WTC11 (cell line): ENCODE measurements around the gene POLR1H. TPM values are rescaled to one million over a fixed set of nuclear protein-coding genes. Genes with fewer than 3 reads are reported as not detected.
A peak's percentile ranks its signal among the peaks of the same experiment; 100 is the strongest.

ENCODE experiments used
- ARID4B ChIP-seq: sonication (generic); formaldehyde crosslinking; IDR thresholded peaks from 2 replicates; pipeline ENCODE4 v1.8.0; 2023; ENCODE audit warnings: missing genetic modification reagents, mild to moderate bottlenecking, borderline replicate concordance
- ATF2 ChIP-seq: sonication (generic); formaldehyde crosslinking; IDR thresholded peaks from 2 replicates; pipeline ENCODE4 v1.8.1; 2022; ENCODE audit warnings: low read depth, missing genetic modification reagents, borderline replicate concordance
- CREM ChIP-seq: sonication (generic); formaldehyde crosslinking; IDR thresholded peaks from 2 replicates; pipeline ENCODE4 v1.8.1; 2022; ENCODE audit warnings: mild to moderate bottlenecking, missing genetic modification reagents, moderate library complexity
- E2F4 ChIP-seq: sonication (generic); formaldehyde crosslinking; IDR thresholded peaks from 2 replicates; pipeline ENCODE4 v1.8.1; 2022; ENCODE audit warnings: low read depth, mild to moderate bottlenecking, moderate library complexity, missing genetic modification reagents, borderline replicate concordance
- ELF4 ChIP-seq: sonication (generic); formaldehyde crosslinking; IDR thresholded peaks from 2 replicates; pipeline ENCODE4 v1.8.1; 2022; ENCODE audit warnings: low read depth, mild to moderate bottlenecking, moderate library complexity, missing genetic modification reagents
- ETV6 ChIP-seq: sonication (generic); formaldehyde crosslinking; IDR thresholded peaks from 2 replicates; pipeline ENCODE4 v1.8.1; 2022; ENCODE audit warnings: mild to moderate bottlenecking, missing genetic modification reagents
- FOXK1 ChIP-seq: sonication (generic); formaldehyde crosslinking; IDR thresholded peaks from 2 replicates; pipeline ENCODE4 v1.8.0; 2022; ENCODE audit warnings: mild to moderate bottlenecking, moderate library complexity, missing genetic modification reagents
- FOXP1 ChIP-seq: sonication (generic); formaldehyde crosslinking; IDR thresholded peaks from 2 replicates; pipeline ENCODE4 v1.8.0; 2022; ENCODE audit warnings: missing genetic modification reagents, mild to moderate bottlenecking, moderate library complexity, borderline replicate concordance
- GABPB1 ChIP-seq: sonication (generic); formaldehyde crosslinking; IDR thresholded peaks from 2 replicates; pipeline ENCODE4 v1.8.1; 2023; ENCODE audit warnings: mild to moderate bottlenecking, missing genetic modification reagents
- IRF2 ChIP-seq: sonication (generic); formaldehyde crosslinking; IDR thresholded peaks from 2 replicates; pipeline ENCODE4 v1.8.0; 2022; ENCODE audit warnings: low read depth, missing genetic modification reagents, borderline replicate concordance
- MAX ChIP-seq: sonication (generic); formaldehyde crosslinking; IDR thresholded peaks from 2 replicates; pipeline ENCODE4 v1.8.0; 2022; ENCODE audit warnings: mild to moderate bottlenecking, missing genetic modification reagents
- MYBL2 ChIP-seq: sonication (generic); formaldehyde crosslinking; IDR thresholded peaks from 2 replicates; pipeline ENCODE4 v1.8.1; 2023; ENCODE audit warnings: mild to moderate bottlenecking, moderate library complexity, missing genetic modification reagents
- NFE2L1 ChIP-seq: sonication (generic); formaldehyde crosslinking; IDR thresholded peaks from 2 replicates; pipeline ENCODE4 v1.8.1; 2023; ENCODE audit warnings: missing genetic modification reagents
- PRRX2 ChIP-seq: fragments of 250-450 bp; sonication (Bioruptor Pico); IDR thresholded peaks from 2 replicates; pipeline ENCODE4 v1.8.0; 2021; ENCODE audit warnings: mild to moderate bottlenecking
- SP1 ChIP-seq: sonication (generic); formaldehyde crosslinking; conservative IDR thresholded peaks from 2 replicates; pipeline ENCODE4 v1.8.1; 2022; ENCODE audit warnings: missing genetic modification reagents
- USF2 ChIP-seq: sonication (generic); formaldehyde crosslinking; IDR thresholded peaks from 2 replicates; pipeline ENCODE4 v1.8.1; 2023; ENCODE audit warnings: mild to moderate bottlenecking, missing genetic modification reagents, moderate library complexity
- total RNA-seq: library from RNA; stranded (reverse); gene quantifications from 3 replicates; pipeline ENCODE4 v1.2.3, GENCODE V29; 2021
- TF ChIP-seq, protein P1 (sequence below): fragments of 250-450 bp; sonication (Bioruptor Pico); IDR thresholded peaks from 2 replicates; pipeline ENCODE4 v2.1.2; 2022; ENCODE audit warnings: mild to moderate bottlenecking, moderate library complexity

The POLR1H gene
- total RNA-seq, 1 experiment from 2014 or later: 38.8 TPM

DNA sequence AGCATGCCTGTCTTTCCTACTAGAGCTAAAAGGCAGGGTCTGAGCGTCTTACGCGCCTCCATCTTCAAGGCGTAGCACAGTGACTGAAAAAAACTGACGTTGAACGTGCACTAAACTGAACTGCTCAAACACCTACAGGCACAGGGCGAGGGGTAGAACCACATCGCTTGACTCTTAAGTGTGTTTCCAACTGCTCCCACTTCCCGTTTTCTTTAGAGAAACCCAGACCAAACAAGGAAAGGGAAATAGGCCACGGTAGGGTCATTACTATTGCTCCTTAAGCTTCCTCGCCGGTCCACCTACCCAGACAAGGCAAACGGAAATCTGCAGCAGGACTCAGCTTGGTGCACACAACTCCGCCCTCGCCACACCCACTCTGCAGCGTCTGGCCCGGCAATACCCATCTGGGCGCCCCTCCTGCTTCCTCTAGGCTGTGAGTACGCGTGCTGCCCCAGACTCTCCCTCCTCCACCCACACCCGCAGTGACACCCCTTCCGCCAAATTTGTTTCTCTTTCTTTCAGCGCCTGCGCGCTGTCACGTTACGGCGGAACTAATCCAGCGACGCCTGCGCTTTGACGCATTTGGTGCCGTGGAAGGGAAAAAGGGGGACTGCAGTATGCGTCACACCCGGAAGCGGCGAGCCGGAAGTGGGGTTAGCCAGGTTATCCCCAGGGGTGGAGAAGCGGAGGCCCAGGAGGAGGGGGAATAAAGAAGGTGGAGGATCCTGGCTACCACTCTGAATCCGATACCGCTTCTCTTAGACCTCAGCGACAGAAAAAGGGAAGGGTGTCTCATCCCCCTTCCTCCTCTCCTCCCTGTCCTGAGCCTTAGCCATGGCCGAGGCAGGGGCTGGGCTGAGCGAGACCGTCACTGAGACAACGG, 5.8 kb downstream of the POLR1H start, which contains the start of gene PPP1R11 (continued):
- TF ChIP-seq ARID4B (CRISPR knock-in tag) (0 out of 2 replicates have a peak, but pooled peaks have one; percentile 43), FOXP1 (CRISPR knock-in tag) (peak; percentile 54; the same call in 1 of the 2 replicates), USF2 (CRISPR knock-in tag) (no peak), ATF2 (CRISPR knock-in tag) (no peak), E2F4 (CRISPR knock-in tag) (no peak), ETV6 (CRISPR knock-in tag) (peak; percentile 95), FOXK1 (CRISPR knock-in tag) (peak; percentile 87; the same call in 1 of the 2 replicates), MYBL2 (CRISPR knock-in tag) (no peak), MAX (peak; percentile 83), IRF2 (CRISPR knock-in tag) (no peak), NFE2L1 (CRISPR knock-in tag) (0 out of 2 replicates have a peak, but pooled peaks have one; percentile 37), ELF4 (CRISPR knock-in tag) (no peak), CREM (CRISPR knock-in tag) (peak; percentile 19; the same call in 1 of the 2 replicates), PRRX2 (no peak), GABPB1 (peak; percentile 81), SP1 (peak; percentile 89)
- TF ChIP-seq, protein P1, sequence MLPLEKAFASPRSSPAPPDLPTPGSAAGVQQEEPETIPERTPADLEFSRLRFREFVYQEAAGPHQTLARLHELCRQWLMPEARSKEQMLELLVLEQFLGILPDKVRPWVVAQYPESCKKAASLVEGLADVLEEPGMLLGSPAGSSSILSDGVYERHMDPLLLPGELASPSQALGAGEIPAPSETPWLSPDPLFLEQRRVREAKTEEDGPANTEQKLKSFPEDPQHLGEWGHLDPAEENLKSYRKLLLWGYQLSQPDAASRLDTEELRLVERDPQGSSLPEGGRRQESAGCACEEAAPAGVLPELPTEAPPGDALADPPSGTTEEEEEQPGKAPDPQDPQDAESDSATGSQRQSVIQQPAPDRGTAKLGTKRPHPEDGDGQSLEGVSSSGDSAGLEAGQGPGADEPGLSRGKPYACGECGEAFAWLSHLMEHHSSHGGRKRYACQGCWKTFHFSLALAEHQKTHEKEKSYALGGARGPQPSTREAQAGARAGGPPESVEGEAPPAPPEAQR: no peak
